H1 (cell line): ENCODE results near the gene PHACTR1. TPM values are rescaled to one million over a fixed set of nuclear protein-coding genes. Genes with fewer than 3 reads are reported as not detected.

ENCODE experiments used
- CTCF ChIA-PET: fragments of 300-600 bp; sonication (Branson Sonifier 250); formaldehyde crosslinking; loops from one replicate; lab custom pipeline; 2021; ENCODE audit not compliant: partially characterized antibody; lab: Charles Lee
- POLR2A ChIA-PET: fragments of 300-600 bp; sonication (Branson Sonifier 250); formaldehyde crosslinking; loops from one replicate; lab custom pipeline; 2021; ENCODE audit warnings: inconsistent platforms; ENCODE audit not compliant: partially characterized antibody; lab: Charles Lee
- DNase-seq, 2 experiments: peaks; one replicate each; pipeline versions ENCODE4 v3.0.0 to v3.0.0-alpha.2; 2010 to 2022; ENCODE audit warnings: low spot score in 2 of 2, low read depth in 1 of 2, mixed read lengths in 1 of 2
- FAIRE-seq: peaks from 2 replicates; lab custom pipeline; 2011; peaks lifted over from hg19 to GRCh38; lab: Jason Lieb, UNC
- H2AFZ ChIP-seq: 2 replicates; pipeline ENCODE4 v1.8.1; 2012; ENCODE audit warnings: low read length, inconsistent platforms
- H2AK5ac ChIP-seq: 2 replicates; pipeline ENCODE4 v1.6.1; 2013; ENCODE audit warnings: low read depth, low read length
- H2BK120ac ChIP-seq: replicated peaks from 2 replicates; pipeline ENCODE3; 2013; ENCODE audit warnings: low read depth, low read length, inconsistent platforms
- H2BK12ac ChIP-seq: 2 replicates; pipeline ENCODE4 v1.6.1; 2013; ENCODE audit warnings: low read depth, low read length
- H2BK15ac ChIP-seq: 2 replicates; pipeline ENCODE4 v1.6.1; 2013; ENCODE audit warnings: low read length
- H2BK20ac ChIP-seq: 2 replicates; pipeline ENCODE4 v1.6.1; 2013; ENCODE audit warnings: low read length
- H2BK5ac ChIP-seq: 2 replicates; pipeline ENCODE4 v1.6.1; 2013; ENCODE audit warnings: low read depth, low read length
- H3K14ac ChIP-seq: 2 replicates; pipeline ENCODE4 v1.6.1; 2013; ENCODE audit warnings: inconsistent platforms; ENCODE audit not compliant: insufficient read length
- H3K18ac ChIP-seq: 2 replicates; pipeline ENCODE4 v1.6.1; 2013; ENCODE audit warnings: low read length; ENCODE audit errors: extremely low read depth
- H3K23ac ChIP-seq: 2 replicates; pipeline ENCODE4 v1.6.1; 2013; ENCODE audit warnings: inconsistent platforms; ENCODE audit not compliant: insufficient read length
- H3K23me2 ChIP-seq: 2 replicates; pipeline ENCODE4 v1.6.1; 2013; ENCODE audit warnings: low read depth, low read length
- H3K27ac ChIP-seq: 2 replicates; pipeline ENCODE4 v1.6.1; 2011; ENCODE audit warnings: low read depth, low read length, inconsistent platforms
- H3K27me3 ChIP-seq, 4 experiments: replicated peaks in 1 of 4; 1 replicate in 1 of 4; 2 replicates in 3 of 4; pipeline versions ENCODE4 v1.6.1 to v1.8.1; 2011 to 2013; ENCODE audit warnings: low read length in 3 of 4, mild to moderate bottlenecking in 3 of 4, inconsistent platforms in 2 of 4, mixed read lengths in 2 of 4, moderate library complexity in 1 of 4; ENCODE audit not compliant: control insufficient read depth in 3 of 4, insufficient read depth in 3 of 4; ENCODE audit errors: extremely low read depth in 1 of 4
- H3K36me3 ChIP-seq, 4 experiments: 2 replicates each; pipeline versions ENCODE4 v1.6.1 to v1.8.1; 2011 to 2013; ENCODE audit warnings: mild to moderate bottlenecking in 4 of 4, low read length in 3 of 4, moderate library complexity in 2 of 4, control low read depth in 1 of 4, inconsistent platforms in 1 of 4; ENCODE audit not compliant: insufficient read depth in 4 of 4, control insufficient read depth in 2 of 4
- H3K4ac ChIP-seq: replicated peaks from 2 replicates; pipeline ENCODE3; 2013; ENCODE audit warnings: low read length, low read depth, mixed read lengths, inconsistent platforms; ENCODE audit not compliant: insufficient read length
- H3K4me1 ChIP-seq, 4 experiments: replicated peaks in 1 of 4; 1 replicate in 1 of 4; 2 replicates in 3 of 4; pipeline versions ENCODE4 v1.6.1 to v1.8.1; 2011 to 2013; ENCODE audit warnings: low read length in 3 of 4, inconsistent platforms in 2 of 4, mixed read lengths in 1 of 4; ENCODE audit not compliant: insufficient read depth in 4 of 4, control insufficient read depth in 3 of 4
- H3K4me2 ChIP-seq, 2 experiments: 2 replicates each; pipeline versions ENCODE4 v1.6.1 to v1.8.1; 2011 to 2013; ENCODE audit warnings: low read depth in 2 of 2, low read length in 2 of 2, control low read depth in 1 of 2, inconsistent platforms in 1 of 2, mild to moderate bottlenecking in 1 of 2; ENCODE audit not compliant: insufficient read depth in 1 of 2
- H3K4me3 ChIP-seq, 4 experiments: fragments of 200-600, 300-600 bp in 1 of 4; sonication (generic), shearing (Covaris generic), sonication (Bioruptor Twin) in 1 of 4; 2 replicates each; pipeline versions ENCODE4 v1.5.1 to v1.8.1; 2011 to 2016; ENCODE audit warnings: low read length in 4 of 4, low read depth in 3 of 4, control low read depth in 2 of 4, inconsistent platforms in 2 of 4, mild to moderate bottlenecking in 2 of 4, mixed read lengths in 1 of 4, moderate library complexity in 1 of 4; ENCODE audit not compliant: insufficient read depth in 2 of 4; ENCODE audit errors: extremely low read depth in 1 of 4
- H3K56ac ChIP-seq: replicated peaks from 2 replicates; pipeline ENCODE3; 2013; ENCODE audit warnings: low read depth, mild to moderate bottlenecking, mixed read lengths, low read length, inconsistent platforms; ENCODE audit not compliant: insufficient read length
- H3K79me1 ChIP-seq: 2 replicates; pipeline ENCODE4 v1.6.1; 2013; ENCODE audit warnings: low read depth, low read length, control low read depth
- H3K79me2 ChIP-seq, 2 experiments: 2 replicates each; pipeline versions ENCODE4 v1.6.1 to v1.8.1; 2012 to 2013; ENCODE audit warnings: low read length in 2 of 2, mild to moderate bottlenecking in 2 of 2, inconsistent platforms in 1 of 2; ENCODE audit not compliant: insufficient read depth in 2 of 2, control insufficient read depth in 1 of 2
- H3K9ac ChIP-seq, 4 experiments: replicated peaks in 1 of 4; 1 replicate in 1 of 4; 2 replicates in 3 of 4; pipeline versions ENCODE4 v1.6.1 to v1.8.1; 2011 to 2013; ENCODE audit warnings: low read depth in 3 of 4, low read length in 3 of 4, control low read depth in 2 of 4, mild to moderate bottlenecking in 2 of 4, moderate library complexity in 2 of 4, inconsistent platforms in 1 of 4; ENCODE audit errors: extremely low read depth in 1 of 4
- H3K9me3 ChIP-seq, 2 experiments: 2 replicates each; pipeline versions ENCODE4 v1.6.1 to v1.8.1; 2012 to 2013; ENCODE audit warnings: mild to moderate bottlenecking in 2 of 2, moderate library complexity in 2 of 2, control low read depth in 1 of 2, inconsistent platforms in 1 of 2, low read depth in 1 of 2, low read length in 1 of 2, mixed read lengths in 1 of 2; ENCODE audit not compliant: insufficient read depth in 2 of 2
- H4K20me1 ChIP-seq, 2 experiments: replicated peaks in 1 of 2; 2 replicates each; pipeline versions ENCODE3 to v1.8.1; 2011 to 2013; ENCODE audit warnings: inconsistent platforms in 2 of 2, low read length in 2 of 2, mild to moderate bottlenecking in 1 of 2; ENCODE audit not compliant: insufficient read depth in 2 of 2, control insufficient read depth in 1 of 2
- H4K5ac ChIP-seq: 2 replicates; pipeline ENCODE4 v1.6.1; 2013; ENCODE audit warnings: low read length, low read depth, mixed read lengths, inconsistent platforms; ENCODE audit not compliant: insufficient read length
- H4K8ac ChIP-seq: 2 replicates; pipeline ENCODE4 v1.8.0; 2013; ENCODE audit warnings: mild to moderate bottlenecking, moderate library complexity, low read length, inconsistent platforms; ENCODE audit not compliant: insufficient read depth; ENCODE audit errors: extremely low read depth
- H4K91ac ChIP-seq: replicated peaks from 2 replicates; pipeline ENCODE3; 2013; ENCODE audit warnings: low read length, mixed read lengths, inconsistent platforms; ENCODE audit not compliant: insufficient read length
- BRCA1 ChIP-seq: IDR thresholded peaks from 2 replicates; pipeline ENCODE4 v1.6.1; 2012; ENCODE audit warnings: low read depth, low read length, improper control_type of control experiment
- CHD1 ChIP-seq: IDR thresholded peaks from 2 replicates; pipeline ENCODE4 v1.6.1; 2012; ENCODE audit warnings: low read depth, low read length, improper control_type of control experiment
- GTF2F1 ChIP-seq: IDR thresholded peaks from 2 replicates; pipeline ENCODE4 v1.6.1; 2012; ENCODE audit warnings: low read depth, low read length, improper control_type of control experiment, borderline replicate concordance
- KDM5A ChIP-seq: fragments of 200-600 bp; IDR thresholded peaks from 2 replicates; pipeline ENCODE4 v1.7.1; 2012; ENCODE audit warnings: mild to moderate bottlenecking, low read length, inconsistent platforms, mixed read lengths
- MAFK ChIP-seq: IDR thresholded peaks from 2 replicates; pipeline ENCODE4 v1.6.1; 2012; ENCODE audit warnings: low read depth, mild to moderate bottlenecking, improper control_type of control experiment, low read length
- NANOG ChIP-seq: IDR thresholded peaks from 2 replicates; pipeline ENCODE4 v1.6.1; 2011; ENCODE audit warnings: low read length, low read depth, mild to moderate bottlenecking, inconsistent platforms; ENCODE audit not compliant: insufficient read depth, poor library complexity, severe bottlenecking
- POLR2A ChIP-seq, 2 experiments: IDR thresholded peaks; 1 replicate in 1 of 2; 2 replicates in 1 of 2; pipeline ENCODE4 v1.6.1; 2011; ENCODE audit warnings: low read depth in 2 of 2, low read length in 2 of 2, mild to moderate bottlenecking in 2 of 2; ENCODE audit errors: control extremely low read depth in 1 of 2
- TAF7 ChIP-seq: optimal IDR thresholded peaks from 2 replicates; pipeline ENCODE3; 2011; ENCODE audit warnings: low read depth, mild to moderate bottlenecking, inconsistent platforms, low read length, moderate library complexity, borderline replicate concordance
- WGBS, 2 experiments: shearing (Covaris generic) in 1 of 2; methylation state at CpG; one replicate each; pipeline versions ENCODE4 v1.1.6 to v1.1.7; 2013 to 2015; ENCODE audit warnings: low lambda C conversion rate in 2 of 2, mixed read lengths in 2 of 2, inconsistent platforms in 1 of 2, low coverage in 1 of 2, missing lambda C conversion rate in 1 of 2; ENCODE audit not compliant: insufficient replicate concordance in 2 of 2, insufficient coverage in 1 of 2, insufficient read length in 1 of 2; ENCODE audit errors: extremely low coverage in 1 of 2, missing lambda C conversion rate in 1 of 2; 5-methylcytosine and 5-hydroxymethylcytosine counted together
- polyA plus RNA-seq, 7 experiments: library from polyadenylated mRNA; depleted of rRNA in 3 of 7; stranded (reverse) in 5 of 7; unstranded in 2 of 7; fragments of >200 nt in 5 of 7; fragments of 200-250 nt in 2 of 7; gene quantifications; 1 replicate in 5 of 7; 2 replicates in 1 of 7; 4 replicates in 1 of 7; pipeline versions ENCODE4 v1.2.1 to v1.2.3, GENCODE V29; 2011 to 2013; ENCODE audit warnings: missing spikeins in 2 of 7, mixed read lengths in 2 of 7
- total RNA-seq: library from RNA; stranded (reverse); fragmentation: NEBNext Ultra II Directional; extraction: Animal tissue kit (Norgen Biotek cat#: 25700); gene quantifications from 2 replicates; pipeline ENCODE4 v1.2.1, GENCODE V29; 2021

PHACTR1 gene
- total and polyA plus RNA-seq, 2 of the 8 experiments (the other 6 are each of a cell fraction or from before 2014, with no cell fraction given) = 3.9 to 17.1 TPM

- Histone ChIP-seq H3K14ac (no peak overlapping the region), H3K4ac (no peak overlapping the region), H3K4me1 (no peaks in the 10 kb centered on the region), H2AK5ac (no peak overlapping the region), H3K9me3 (no peaks in the 10 kb centered on the region), H2BK120ac (no peak overlapping the region), H3K23ac (no peak overlapping the region), H3K56ac (no peak overlapping the region), H4K5ac (no peak overlapping the region), H2BK15ac (no peak overlapping the region), H3K79me1 (no peaks in the 10 kb centered on the region), H4K91ac (no peak overlapping the region), H3K27me3 (no peaks in the 10 kb centered on the region), H3K27ac (no peak overlapping the region), H3K4me3 (no peak overlapping the region), H3K18ac (no peak overlapping the region), H2BK20ac (no peak overlapping the region), H4K8ac (no peak overlapping the region), H3K79me2 (no peaks in the 10 kb centered on the region), H3K36me3 (no peaks in the 10 kb centered on the region), H4K20me1 (no peaks in the 10 kb centered on the region), H3K9ac (no peak overlapping the region), H2BK5ac (no peak overlapping the region), H3K4me2 (no peak overlapping the region), H2AFZ (no peak overlapping the region), H3K23me2 (no peaks in the 10 kb centered on the region; the same call in 1 of the 2 replicates), H2BK12ac (no peak overlapping the region)
- WGBS, 2 experiments = 92% methylated on average over 1 of the region's 1 CpG; no CpG with 5 or more reads in 1 of the 2 experiments
- ChIA-PET POLR2A (no interaction called here), CTCF (interaction anchor here (0.5 kb wide), 1 partner anchor 21 kb away, joined by 6 read pairs; no protein-coding TSS in a partner anchor)
- DNase-seq = no peak
- FAIRE-seq = no peak
- TF ChIP-seq BRCA1 = no peak
- TF ChIP-seq CHD1 = no peak
- no peak for TF ChIP-seq NANOG
- TF ChIP-seq KDM5A = no peak
- TF ChIP-seq GTF2F1 = no peak
- no peak for TF ChIP-seq TAF7
- no peak for TF ChIP-seq POLR2A (IDR thresholded peaks at IDR 0.05; ENCODE audit: control extremely low read depth in 1 of 2, low read depth in 2 of 2, low read length in 2 of 2)
- TF ChIP-seq MAFK = no peak
Observed at GRCh38 chr6:12800120-12800519, 83.6 kb downstream of the PHACTR1 start.
